Upper lobe of left lung (tissue), 4 donors: ENCODE data around the gene RUFY3.

Experiments used
- POLR2AphosphoS5 ChIP-seq, 2 donors: sonication (generic); formaldehyde crosslinking; IDR thresholded peaks; one replicate each; pipeline ENCODE4 v1.5.1; 2017; ENCODE audit warnings: antibody characterized with exemption in 2 of 2
- TF ChIP-seq, protein P1 (sequence below), 6 experiments: fragments of 450-650 bp in 4 of 6; fragments of 200-600 bp in 2 of 6; sonication (generic) in 2 of 6; IDR thresholded peaks; one replicate each; pipeline ENCODE4 v1.5.1; 2016 to 2019; ENCODE audit warnings: antibody characterized with exemption in 6 of 6

DNA sequence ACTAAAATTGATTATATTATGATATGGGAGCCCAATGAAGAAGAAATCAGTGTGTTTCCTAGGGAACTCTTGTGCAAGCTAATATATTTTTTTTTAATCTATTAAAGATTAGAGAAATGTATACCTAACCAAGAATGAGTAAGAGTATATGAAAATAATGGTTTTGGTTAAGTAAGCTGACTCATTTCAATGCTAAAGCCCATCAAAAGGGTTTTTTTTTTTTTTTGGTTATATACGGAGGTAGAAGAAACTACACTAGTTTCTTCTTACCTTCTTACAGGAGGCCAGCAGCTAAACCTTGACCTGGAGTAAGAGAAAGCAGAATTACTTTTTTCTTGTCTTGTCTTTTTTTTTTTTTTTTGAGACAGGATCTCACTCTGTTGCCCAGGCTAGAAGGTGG, 27.5 kb downstream of the RUFY3 start:
- no peak for TF ChIP-seq POLR2AphosphoS5 (IDR thresholded peaks at IDR 0.05)
- TF ChIP-seq, protein P1, sequence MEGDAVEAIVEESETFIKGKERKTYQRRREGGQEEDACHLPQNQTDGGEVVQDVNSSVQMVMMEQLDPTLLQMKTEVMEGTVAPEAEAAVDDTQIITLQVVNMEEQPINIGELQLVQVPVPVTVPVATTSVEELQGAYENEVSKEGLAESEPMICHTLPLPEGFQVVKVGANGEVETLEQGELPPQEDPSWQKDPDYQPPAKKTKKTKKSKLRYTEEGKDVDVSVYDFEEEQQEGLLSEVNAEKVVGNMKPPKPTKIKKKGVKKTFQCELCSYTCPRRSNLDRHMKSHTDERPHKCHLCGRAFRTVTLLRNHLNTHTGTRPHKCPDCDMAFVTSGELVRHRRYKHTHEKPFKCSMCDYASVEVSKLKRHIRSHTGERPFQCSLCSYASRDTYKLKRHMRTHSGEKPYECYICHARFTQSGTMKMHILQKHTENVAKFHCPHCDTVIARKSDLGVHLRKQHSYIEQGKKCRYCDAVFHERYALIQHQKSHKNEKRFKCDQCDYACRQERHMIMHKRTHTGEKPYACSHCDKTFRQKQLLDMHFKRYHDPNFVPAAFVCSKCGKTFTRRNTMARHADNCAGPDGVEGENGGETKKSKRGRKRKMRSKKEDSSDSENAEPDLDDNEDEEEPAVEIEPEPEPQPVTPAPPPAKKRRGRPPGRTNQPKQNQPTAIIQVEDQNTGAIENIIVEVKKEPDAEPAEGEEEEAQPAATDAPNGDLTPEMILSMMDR (IDR thresholded peaks at IDR 0.05), result no peak
